ENCODE measurements around the gene GKN2. TPM values are rescaled to one million over a fixed set of nuclear protein-coding genes. Genes with fewer than 3 reads are reported as not detected.
"Not testable (repeated sequence)": the region's sequence is repeated elsewhere in the genome, so short reads cannot be mapped to it uniquely, and the experiment has no call there.

The GKN2 gene
- total RNA-seq, 1 donor from 2014 or later = not detected

GRCh38 chr2:68917034-68917718 is 35.5 kb downstream of the GKN2 start:
- DNase-seq = no peak

- DNase-seq = no peak
Measured at GRCh38 chr2:68916226-68916625, 36.5 kb downstream of the GKN2 start.

GRCh38 chr2:68915393-68915792 is 37.3 kb downstream of the GKN2 start:
- DNase-seq = no peak

DNA sequence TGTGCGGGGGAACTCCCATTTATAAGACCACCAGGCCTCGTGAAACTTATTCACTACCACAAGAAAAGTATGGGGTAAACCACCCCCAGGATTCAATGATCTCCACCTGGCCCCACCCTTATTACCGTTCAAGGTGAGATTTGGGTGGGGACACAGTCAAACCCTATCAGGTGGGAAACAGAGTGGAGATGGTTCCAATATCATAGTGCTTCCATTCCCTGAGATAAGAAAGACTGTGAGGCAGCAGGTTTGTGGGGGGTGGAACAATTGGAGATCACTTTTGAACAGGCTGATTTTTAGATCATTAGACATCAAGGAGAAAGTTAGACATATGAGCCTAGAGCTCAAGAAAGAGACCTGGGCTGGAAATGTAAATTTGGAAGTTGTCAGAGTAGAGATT is 39.3 kb downstream of the GKN2 start:
- no peak for DNase-seq

GRCh38 chr2:68912732-68913131 is 40.0 kb downstream of the GKN2 start:
- no peak for DNase-seq

GRCh38 chr2:68912111-68912510 is 40.6 kb downstream of the GKN2 start:
- DNase-seq = no peak

DNA sequence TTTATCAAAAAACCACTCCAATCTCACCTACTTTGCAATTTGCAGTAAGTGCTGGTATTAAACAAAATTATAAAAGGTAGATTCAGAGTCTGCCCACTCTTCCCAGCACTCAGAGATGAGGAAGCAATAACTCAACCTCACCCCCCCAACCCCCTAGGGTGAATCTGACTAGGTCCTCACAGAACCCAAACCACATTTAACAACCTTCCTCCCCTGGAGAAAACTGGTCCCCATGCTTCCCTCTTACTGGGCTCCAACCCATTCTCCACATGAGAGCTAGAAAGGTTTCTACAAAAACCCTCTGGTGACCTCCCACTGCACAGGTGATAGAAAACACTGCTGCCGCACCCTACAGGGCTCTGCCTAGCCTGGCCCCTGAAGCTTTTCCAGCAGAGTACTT is 41.0 kb downstream of the GKN2 start:
- no peak for DNase-seq

- no peak for DNase-seq
Measured at GRCh38 chr2:68911246-68911645, 41.4 kb downstream of the GKN2 start.

GRCh38 chr2:68909793-68910674 is 42.7 kb downstream of the GKN2 start:
- DNase-seq = peak; percentile 90

GRCh38 chr2:68908392-68908970 is 44.2 kb downstream of the GKN2 start:
- peak; percentile 92 for DNase-seq

DNA sequence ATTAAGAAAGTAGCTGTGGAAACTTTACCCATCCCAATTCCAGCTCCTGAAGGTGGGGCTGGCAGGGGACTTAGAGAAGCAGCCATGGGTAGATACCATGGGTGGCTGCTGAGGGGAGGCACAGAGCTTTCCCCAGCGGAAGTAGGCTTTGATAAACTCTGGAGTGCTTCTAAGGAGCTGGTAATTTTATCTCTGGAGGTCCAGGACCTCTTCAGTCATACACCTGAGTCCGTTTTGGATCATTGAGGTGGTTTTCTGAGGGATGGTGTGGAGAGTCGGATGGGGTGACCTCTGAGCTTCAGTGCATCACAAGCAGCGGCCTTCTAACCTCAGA is 44.8 kb downstream of the GKN2 start:
- DNase-seq = no peak

DNA sequence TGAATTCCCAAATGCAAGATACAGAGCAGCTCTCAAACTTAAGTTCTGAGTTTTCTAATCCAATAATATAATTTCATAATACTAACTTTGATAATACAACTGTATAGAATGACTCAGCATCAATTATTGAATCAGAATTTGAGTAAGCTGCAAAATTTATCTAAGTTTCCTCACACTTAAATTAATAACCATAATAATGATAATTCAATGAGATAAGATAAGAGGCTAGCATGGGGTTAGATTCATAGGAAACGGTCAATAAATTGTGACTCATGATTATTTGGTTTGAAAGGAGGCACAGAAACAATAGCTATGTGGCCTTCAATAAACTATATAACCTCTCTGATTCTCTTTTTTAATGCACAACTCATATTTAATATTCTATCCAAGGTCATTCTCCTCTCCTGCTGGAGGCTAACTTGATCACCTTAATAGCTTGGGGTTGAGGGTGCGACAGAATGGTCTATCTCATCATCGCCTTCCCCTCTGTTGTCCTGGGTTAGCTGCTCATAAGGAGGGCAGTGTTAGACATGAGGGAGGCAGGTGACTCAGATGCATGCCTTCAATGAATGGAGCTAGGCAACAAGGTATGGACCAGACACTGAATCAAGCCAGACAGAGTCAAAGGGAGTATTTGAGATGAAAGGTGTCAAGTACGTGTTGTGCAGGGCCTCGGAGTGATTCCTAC is 45.3 kb downstream of the GKN2 start:
- peak; percentile 24 for DNase-seq

GRCh38 chr2:68906716-68907115 is 46.0 kb downstream of the GKN2 start:
- no peak for DNase-seq

- DNase-seq = no peak
Measured at GRCh38 chr2:68905116-68905515, 47.6 kb downstream of the GKN2 start.

DNA sequence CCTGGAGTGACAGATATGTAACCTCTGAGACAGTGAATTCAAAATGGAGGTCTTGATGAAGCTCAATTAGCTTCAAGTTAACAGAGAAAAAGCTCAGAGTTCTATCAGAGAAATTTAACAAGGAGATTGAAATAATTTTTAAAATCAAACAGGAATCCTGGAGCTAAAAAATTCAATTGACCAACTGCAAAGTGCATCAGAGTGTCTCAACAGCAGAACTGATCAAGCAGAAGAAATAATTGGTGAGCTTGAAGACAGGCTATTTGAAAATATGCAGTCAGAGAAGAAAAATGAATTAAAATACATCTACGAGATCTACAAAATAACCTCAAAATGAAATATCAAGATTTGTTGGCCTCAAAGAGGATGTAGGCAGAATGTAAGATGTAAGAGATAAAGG is 51.1 kb downstream of the GKN2 start:
- no peak for DNase-seq

GRCh38 chr2:68901199-68901514 is 51.5 kb downstream of the GKN2 start:
- peak; percentile 53 for DNase-seq

DNA sequence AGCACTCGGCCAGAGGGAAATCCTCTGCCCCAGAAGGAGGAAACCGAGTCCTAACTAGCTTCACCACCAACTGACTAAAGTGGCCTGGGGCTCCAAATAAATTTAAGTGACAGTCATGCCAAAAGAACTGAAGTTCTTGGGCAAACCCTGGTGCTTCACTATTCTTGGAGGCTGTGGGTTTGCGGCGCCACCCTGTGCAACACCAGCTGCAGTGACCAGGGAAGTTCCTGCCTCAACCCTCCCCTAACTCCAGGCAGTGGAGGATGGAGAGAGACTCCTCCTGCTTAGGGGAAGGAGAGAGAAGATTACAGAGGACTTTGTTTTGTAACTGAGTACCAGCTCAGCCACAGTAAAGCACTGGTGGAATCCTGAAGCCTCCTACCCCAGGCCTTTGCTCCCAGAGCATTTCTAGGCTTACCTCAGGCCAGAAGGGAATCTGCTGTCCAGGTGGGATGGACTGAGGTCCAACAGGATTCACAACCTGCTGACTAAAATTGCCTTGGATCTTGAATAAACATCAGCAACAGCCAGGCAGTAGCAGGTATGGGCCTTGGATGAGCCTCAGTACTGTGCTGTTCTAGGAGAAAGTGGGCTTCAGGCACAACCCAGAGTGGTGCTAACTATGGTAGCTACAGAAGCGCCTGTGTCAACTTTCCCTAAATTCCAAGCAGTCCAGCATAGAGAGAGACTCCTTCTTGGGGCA is 52.0 kb downstream of the GKN2 start:
- peak; percentile 10 for DNase-seq

- DNase-seq = not testable (repeated sequence)
Measured at GRCh38 chr2:68895981-68896380, 56.7 kb downstream of the GKN2 start.

Measured in dermis blood vessel endothelial cell (primary cell).